H9 (cell line): ENCODE results near the gene SMDT1. TPM values are rescaled to one million over a fixed set of nuclear protein-coding genes. Genes with fewer than 3 reads are reported as not detected.
"Not testable (repeated sequence)": the region's sequence is repeated elsewhere in the genome, so short reads cannot be mapped to it uniquely, and the experiment has no call there.

ENCODE experiments used
- DNase-seq: peaks from one replicate; pipeline ENCODE4 v3.0.0-alpha.2; 2017
- H2AFZ ChIP-seq: one replicate; pipeline ENCODE4 v1.6.1; 2013; ENCODE audit warnings: mild to moderate bottlenecking, low read length, control low read depth, moderate library complexity
- H2AK5ac ChIP-seq: 2 replicates; pipeline ENCODE4 v1.6.1; 2013; ENCODE audit warnings: low read length, control low read depth, mixed read lengths; ENCODE audit not compliant: insufficient read length
- H2BK120ac ChIP-seq: one replicate; pipeline ENCODE4 v1.6.1; 2013; ENCODE audit warnings: low read depth, mild to moderate bottlenecking, low read length, control low read depth, inconsistent platforms; ENCODE audit not compliant: poor library complexity, severe bottlenecking
- H2BK12ac ChIP-seq: 2 replicates; pipeline ENCODE4 v1.6.1; 2013; ENCODE audit warnings: low read length, control low read depth, mixed read lengths, low read depth; ENCODE audit not compliant: insufficient read length
- H2BK15ac ChIP-seq: 2 replicates; pipeline ENCODE4 v1.6.1; 2013; ENCODE audit warnings: low read depth, low read length, control low read depth
- H2BK20ac ChIP-seq: one replicate; pipeline ENCODE4 v1.6.1; 2013; ENCODE audit warnings: low read depth, mild to moderate bottlenecking, low read length, control low read depth, inconsistent platforms; ENCODE audit not compliant: poor library complexity, severe bottlenecking
- H2BK5ac ChIP-seq: 2 replicates; pipeline ENCODE4 v1.6.1; 2013; ENCODE audit warnings: low read length, control low read depth, mixed read lengths; ENCODE audit not compliant: insufficient read length
- H3K14ac ChIP-seq: 2 replicates; pipeline ENCODE4 v1.6.1; 2013; ENCODE audit warnings: low read length, control low read depth; ENCODE audit not compliant: insufficient read depth
- H3K18ac ChIP-seq: 2 replicates; pipeline ENCODE4 v1.6.1; 2013; ENCODE audit warnings: low read depth, mild to moderate bottlenecking, mixed read lengths, low read length, control low read depth; ENCODE audit not compliant: insufficient read length
- H3K23ac ChIP-seq: 2 replicates; pipeline ENCODE4 v1.6.1; 2013; ENCODE audit warnings: low read length, control low read depth, mixed read lengths, low read depth; ENCODE audit not compliant: insufficient read length
- H3K23me2 ChIP-seq: 2 replicates; pipeline ENCODE4 v1.6.1; 2013; ENCODE audit warnings: low read depth, mild to moderate bottlenecking, mixed read lengths, low read length, control low read depth; ENCODE audit not compliant: insufficient read length, poor library complexity, severe bottlenecking
- H3K27ac ChIP-seq: 2 replicates; pipeline ENCODE4 v1.5.1; 2013; ENCODE audit warnings: low read length, control low read depth, mixed read lengths, low read depth; ENCODE audit not compliant: insufficient read length
- H3K27me3 ChIP-seq: 2 replicates; pipeline ENCODE4 v1.6.1; 2013; ENCODE audit warnings: low read length, control low read depth, inconsistent platforms; ENCODE audit not compliant: insufficient read depth
- H3K4ac ChIP-seq: 2 replicates; pipeline ENCODE4 v1.6.1; 2013; ENCODE audit warnings: low read depth, mild to moderate bottlenecking, control low read depth, inconsistent platforms, low read length, moderate library complexity
- H3K4me1 ChIP-seq: 2 replicates; pipeline ENCODE4 v1.6.1; 2013; ENCODE audit warnings: low read length, control low read depth, inconsistent platforms; ENCODE audit not compliant: insufficient read depth
- H3K4me2 ChIP-seq: 2 replicates; pipeline ENCODE4 v1.6.1; 2013; ENCODE audit warnings: low read length, control low read depth, mixed read lengths; ENCODE audit not compliant: insufficient read length, insufficient read depth
- H3K56ac ChIP-seq: 2 replicates; pipeline ENCODE4 v1.6.1; 2013; ENCODE audit warnings: low read depth, mild to moderate bottlenecking, mixed read lengths, low read length, control low read depth; ENCODE audit not compliant: insufficient read length
- H3K79me1 ChIP-seq: 2 replicates; pipeline ENCODE4 v1.6.1; 2013; ENCODE audit warnings: low read depth, mild to moderate bottlenecking, moderate library complexity, low read length, control low read depth, inconsistent platforms; ENCODE audit not compliant: insufficient read depth, poor library complexity, severe bottlenecking
- H3K79me2 ChIP-seq: 2 replicates; pipeline ENCODE4 v1.6.1; 2013; ENCODE audit warnings: low read length, control low read depth, inconsistent platforms; ENCODE audit not compliant: insufficient read depth
- H3K9ac ChIP-seq: 2 replicates; pipeline ENCODE4 v1.6.1; 2013; ENCODE audit warnings: low read length, control low read depth, mixed read lengths; ENCODE audit not compliant: insufficient read length; ENCODE audit errors: extremely low read depth
- H3K9me3 ChIP-seq: one replicate; pipeline ENCODE4 v1.6.1; 2013; ENCODE audit warnings: low read depth, low read length, inconsistent platforms; ENCODE audit not compliant: control insufficient read depth
- H3T11ph ChIP-seq: one replicate; pipeline ENCODE4 v1.6.1; 2013; ENCODE audit warnings: mild to moderate bottlenecking, low read length, control low read depth, inconsistent platforms
- H4K20me1 ChIP-seq: one replicate; pipeline ENCODE4 v1.6.1; 2013; ENCODE audit not compliant: control insufficient read depth, insufficient read length, insufficient read depth
- H4K5ac ChIP-seq: 2 replicates; pipeline ENCODE4 v1.6.1; 2013; ENCODE audit warnings: low read depth, mild to moderate bottlenecking, mixed read lengths, low read length, control low read depth; ENCODE audit not compliant: insufficient read length
- H4K8ac ChIP-seq: replicated peaks from 2 replicates; pipeline ENCODE4 v1.6.1; 2013; ENCODE audit warnings: low read length, control low read depth, mixed read lengths, low read depth; ENCODE audit not compliant: insufficient read length
- H4K91ac ChIP-seq: 2 replicates; pipeline ENCODE4 v1.6.1; 2013; ENCODE audit warnings: low read depth, mild to moderate bottlenecking, moderate library complexity, mixed read lengths, low read length, control low read depth; ENCODE audit not compliant: insufficient read length
- H3K27ac Mint-ChIP-seq, 3 experiments: 2 replicates in 2 of 3; 3 replicates in 1 of 3; pipeline ENCODE4 v1.8.0; 2020 to 2021; ENCODE audit warnings: mixed read lengths in 3 of 3, mild to moderate bottlenecking in 1 of 3, moderate library complexity in 1 of 3
- H3K27me3 Mint-ChIP-seq: 2 replicates; pipeline ENCODE4 v1.8.0; 2021; ENCODE audit warnings: low read depth, mild to moderate bottlenecking, moderate library complexity, mixed read lengths
- H3K36me3 Mint-ChIP-seq, 3 experiments: 2 replicates in 2 of 3; 3 replicates in 1 of 3; pipeline ENCODE4 v1.8.0; 2020 to 2021; ENCODE audit warnings: low read depth in 3 of 3, mixed read lengths in 3 of 3; ENCODE audit not compliant: insufficient read depth in 1 of 3
- H3K4me1 Mint-ChIP-seq, 2 experiments: 2 replicates each; pipeline ENCODE4 v1.8.0; 2020; ENCODE audit warnings: mixed read lengths in 2 of 2
- H3K4me3 Mint-ChIP-seq, 2 experiments: 2 replicates in 1 of 2; 3 replicates in 1 of 2; pipeline ENCODE4 v1.8.0; 2020 to 2021; ENCODE audit warnings: mild to moderate bottlenecking in 2 of 2, mixed read lengths in 2 of 2, moderate library complexity in 1 of 2
- H3K9me3 Mint-ChIP-seq, 2 experiments: 2 replicates in 1 of 2; 3 replicates in 1 of 2; pipeline ENCODE4 v1.8.0; 2020; ENCODE audit warnings: mild to moderate bottlenecking in 2 of 2, mixed read lengths in 2 of 2, moderate library complexity in 1 of 2
- CTCF ChIP-seq: fragments of 200-600 bp; sonication (generic); conservative IDR thresholded peaks from 3 replicates; pipeline ENCODE4 v1.8.0; 2021; ENCODE audit warnings: antibody characterized with exemption, mild to moderate bottlenecking
- WGBS: extraction: QIAGEN DNeasy Blood & Tissue Kit; methylation state at CpG from one replicate; pipeline ENCODE4 v1.1.7; 2013; ENCODE audit warnings: missing lambda C conversion rate, low lambda C conversion rate, mixed read lengths; ENCODE audit not compliant: insufficient read length; ENCODE audit errors: extremely low coverage; 5-methylcytosine and 5-hydroxymethylcytosine counted together
- total RNA-seq: library from RNA; stranded (reverse); gene quantifications from 2 replicates; pipeline ENCODE4 v1.2.1, GENCODE V29; 2021

Gene SMDT1
- total RNA-seq, 1 experiment from 2014 or later = 45.0 TPM

GRCh38 chr22:42112793-42113192, 33.3 kb downstream of the SMDT1 start:
- not testable (repeated sequence) for H2BK15ac ChIP-seq, H4K20me1 ChIP-seq, H4K8ac ChIP-seq, H2BK12ac ChIP-seq, H3K23me2 ChIP-seq, H3K9me3 ChIP-seq, H3K79me1 ChIP-seq, H3K23ac ChIP-seq, H3K27me3 ChIP-seq, DNase-seq, H4K5ac ChIP-seq, H2BK5ac ChIP-seq, H4K91ac ChIP-seq, H2AFZ ChIP-seq, H3K27ac Mint-ChIP-seq, H2BK20ac ChIP-seq, H3K27ac ChIP-seq, H3K56ac ChIP-seq, H2BK120ac ChIP-seq, H3K4me1 ChIP-seq, H3K4me2 ChIP-seq, H3K9ac ChIP-seq, H3K79me2 ChIP-seq, H3K14ac ChIP-seq, H3K4me3 Mint-ChIP-seq, H2AK5ac ChIP-seq, H3K4ac ChIP-seq, H3T11ph ChIP-seq, H3K18ac ChIP-seq
- H3K36me3 Mint-ChIP-seq = peaks cover 0 to 13% (median 10%) of the 10 kb centered on the region in 3 experiments; a peak in 5 of 7 replicates
- H3K4me1 Mint-ChIP-seq = peaks cover 7 to 10% of the 10 kb centered on the region in 2 experiments
- WGBS = no CpG with 5 or more reads among the region's 4 CpGs
- H3K9me3 Mint-ChIP-seq = peaks cover 17 to 23% of the 10 kb centered on the region in 2 experiments
- peak; percentile 42; the same call in 2 of the 3 replicates for TF ChIP-seq CTCF
- peaks cover 34% of the 10 kb centered on the region for H3K27me3 Mint-ChIP-seq
